Measurements from ENCODE around the gene GYPC.
A peak's percentile ranks its signal among the peaks of the same experiment; 100 is the strongest.

Gene GYPC, protein sequence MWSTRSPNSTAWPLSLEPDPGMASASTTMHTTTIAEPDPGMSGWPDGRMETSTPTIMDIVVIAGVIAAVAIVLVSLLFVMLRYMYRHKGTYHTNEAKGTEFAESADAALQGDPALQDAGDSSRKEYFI

DNA sequence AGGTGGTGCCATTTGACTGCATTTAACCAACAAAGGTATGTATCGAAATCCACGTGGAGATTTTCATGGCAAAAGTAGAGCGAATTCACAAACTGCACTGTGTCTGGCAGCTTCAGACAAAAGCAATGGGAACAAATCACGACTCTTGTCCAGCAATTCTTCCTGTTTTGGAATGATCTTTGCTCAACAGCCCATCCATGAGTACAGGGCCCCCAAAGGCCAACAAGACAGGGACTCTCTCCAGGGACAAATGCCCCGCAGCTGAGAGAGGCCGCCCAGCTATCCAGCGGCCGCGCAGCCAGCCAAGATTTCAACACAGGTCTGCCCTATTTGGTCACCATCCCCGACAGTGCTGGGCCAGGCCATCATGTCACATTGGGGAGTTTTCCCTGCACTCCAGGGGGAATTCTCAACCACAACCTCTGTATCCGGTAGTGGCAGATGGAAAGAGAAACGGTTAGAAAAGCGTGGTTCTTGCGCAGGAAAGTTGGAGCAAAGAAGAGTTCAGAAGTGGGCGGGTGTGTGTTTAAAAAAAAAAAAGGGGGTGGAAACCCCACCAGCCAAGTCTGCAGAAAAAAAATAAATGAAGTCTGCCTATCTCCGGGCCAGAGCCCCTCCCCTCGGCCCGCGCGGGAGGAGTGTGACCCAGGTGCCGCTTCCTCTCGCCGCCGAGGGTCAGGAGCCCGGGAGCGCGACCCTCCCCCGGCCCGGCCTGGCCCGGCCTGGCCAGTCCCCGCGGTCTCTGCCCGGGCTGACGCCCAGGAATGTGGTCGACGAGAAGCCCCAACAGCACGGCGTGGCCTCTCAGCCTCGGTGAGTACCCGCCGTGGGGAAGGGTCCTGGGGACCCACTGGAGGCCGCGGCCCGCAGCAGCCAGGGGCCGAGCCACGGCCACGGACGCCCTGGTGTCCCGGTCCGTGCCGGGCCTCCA lies at the start of gene GYPC:
GYPC (plus strand) TSS at position 659 of the 931 bp plus-strand sequence; CDS start at position 765, 106 bp downstream.
- Histone ChIP-seq H3K4me1 (ENCODE audit: control insufficient read depth, insufficient read depth, low read length) (peaks cover 27% of the 10 kb centered on the region), H3K9ac (ENCODE audit: low read length) (peak within 1 kb of the TSS; percentile 49), H3K4me3 (ENCODE audit: low read length) (peak within 1 kb of the TSS; percentile 80), H3K27me3 (ENCODE audit: control insufficient read depth, insufficient read depth, low read length) (no peaks in the 10 kb centered on the region), H3K27ac (ENCODE audit: low read depth, low read length) (peak within 1 kb of the TSS; percentile 89), H3K36me3 (ENCODE audit: control insufficient read depth, insufficient read depth, low read length) (no peaks in the 10 kb centered on the region)

DNA sequence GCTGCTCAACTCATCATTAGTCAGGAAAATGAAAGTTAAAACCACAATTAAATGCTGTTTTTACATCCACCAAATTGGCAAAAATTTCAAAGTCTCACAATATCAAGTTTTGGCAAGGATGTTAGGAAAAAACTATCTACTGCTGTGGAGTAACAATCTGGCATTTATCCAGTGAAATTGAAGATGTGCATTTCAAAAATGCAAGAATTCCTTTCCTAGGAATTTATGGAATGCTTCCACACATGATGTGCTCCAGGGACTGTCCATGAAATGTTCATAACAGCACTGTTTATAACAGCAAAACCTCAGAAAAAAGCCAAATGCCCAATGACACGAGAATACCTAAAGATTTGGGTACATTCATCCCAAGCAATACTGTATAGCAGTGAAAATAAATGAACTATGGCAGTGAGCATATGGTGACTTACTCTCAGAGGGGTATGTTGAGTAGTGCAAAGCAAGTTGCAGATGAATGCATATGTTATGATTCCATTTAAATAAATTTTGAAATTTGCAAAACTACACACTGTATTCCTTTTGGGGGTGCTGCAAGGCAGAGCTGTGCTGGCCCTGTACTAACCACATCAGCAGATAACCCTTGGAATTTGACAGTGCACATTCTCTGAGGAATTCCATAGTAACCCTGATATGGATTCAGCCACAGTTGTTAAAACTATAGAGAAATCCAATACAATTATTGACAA lies 41.3 kb upstream of the GYPC start:
- no peaks in the 10 kb centered on the region for H3K36me3 ChIP-seq (ENCODE audit: control insufficient read depth, insufficient read depth, low read length)
- no peak overlapping the region for H3K27ac ChIP-seq (ENCODE audit: low read depth, low read length)

DNA sequence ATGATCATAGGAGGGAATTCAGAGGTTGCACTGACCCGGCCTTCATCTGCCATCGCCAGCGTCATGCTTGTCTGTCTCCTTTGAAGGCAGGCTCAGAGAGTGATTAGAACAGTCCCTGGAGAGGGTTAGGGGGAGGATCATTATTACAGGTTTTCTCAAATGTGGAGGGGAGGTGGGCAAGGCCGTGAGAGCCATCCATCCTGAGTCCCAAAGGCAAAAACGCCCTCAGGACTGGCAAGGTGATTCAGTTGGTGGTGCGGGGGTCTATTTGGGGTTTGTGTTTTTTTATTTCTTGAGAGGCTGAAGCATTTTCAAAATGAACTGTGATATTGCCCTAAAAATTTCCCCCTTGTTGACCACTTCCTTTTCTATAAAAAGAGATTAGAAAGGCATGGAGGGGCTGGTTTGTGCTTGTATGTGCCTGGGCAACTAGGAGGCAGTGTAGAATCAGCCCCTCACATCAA lies 39.3 kb upstream of the GYPC start:
- Histone ChIP-seq H3K4me1 (ENCODE audit: control insufficient read depth, insufficient read depth, low read length) (no peaks in the 10 kb centered on the region), H3K9ac (ENCODE audit: low read length) (no peak overlapping the region), H3K27me3 (ENCODE audit: control insufficient read depth, insufficient read depth, low read length) (no peaks in the 10 kb centered on the region), H3K36me3 (ENCODE audit: control insufficient read depth, insufficient read depth, low read length) (no peaks in the 10 kb centered on the region), H3K27ac (ENCODE audit: low read depth, low read length) (no peak overlapping the region), H3K4me3 (ENCODE audit: low read length) (no peak overlapping the region)

More for the DNA sequence above, 41.3 kb upstream of the GYPC start:
- Histone ChIP-seq H3K4me1 (ENCODE audit: control insufficient read depth, insufficient read depth, low read length) (no peaks in the 10 kb centered on the region), H3K9ac (ENCODE audit: low read length) (no peak overlapping the region), H3K27me3 (ENCODE audit: control insufficient read depth, insufficient read depth, low read length) (no peaks in the 10 kb centered on the region), H3K4me3 (ENCODE audit: low read length) (no peak overlapping the region)

DNA sequence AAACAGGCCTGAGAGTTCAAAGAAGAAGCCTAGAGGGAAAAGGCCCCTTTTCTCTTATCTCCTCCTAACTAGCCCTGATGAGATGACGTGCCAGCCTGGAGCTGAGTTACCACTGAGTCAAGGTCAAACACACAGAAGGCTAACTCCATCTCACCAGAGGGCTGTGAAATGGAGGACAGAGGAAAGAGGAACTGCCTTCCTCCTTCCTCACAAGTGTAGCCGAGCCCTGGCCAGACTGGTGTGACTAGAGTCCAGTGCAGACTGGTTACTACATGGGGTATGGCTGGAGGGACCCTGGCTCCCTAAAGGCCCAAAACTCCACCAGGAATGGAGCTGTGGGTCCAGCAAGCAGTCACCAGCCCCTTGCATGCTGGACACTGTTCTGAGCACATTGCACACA lies 35.7 kb upstream of the GYPC start:
- Histone ChIP-seq H3K27ac (ENCODE audit: low read depth, low read length) (no peak overlapping the region), H3K9ac (ENCODE audit: low read length) (no peak overlapping the region), H3K4me1 (ENCODE audit: control insufficient read depth, insufficient read depth, low read length) (no peaks in the 10 kb centered on the region), H3K27me3 (ENCODE audit: control insufficient read depth, insufficient read depth, low read length) (no peaks in the 10 kb centered on the region), H3K4me3 (ENCODE audit: low read length) (no peak overlapping the region), H3K36me3 (ENCODE audit: control insufficient read depth, insufficient read depth, low read length) (no peaks in the 10 kb centered on the region)

DNA sequence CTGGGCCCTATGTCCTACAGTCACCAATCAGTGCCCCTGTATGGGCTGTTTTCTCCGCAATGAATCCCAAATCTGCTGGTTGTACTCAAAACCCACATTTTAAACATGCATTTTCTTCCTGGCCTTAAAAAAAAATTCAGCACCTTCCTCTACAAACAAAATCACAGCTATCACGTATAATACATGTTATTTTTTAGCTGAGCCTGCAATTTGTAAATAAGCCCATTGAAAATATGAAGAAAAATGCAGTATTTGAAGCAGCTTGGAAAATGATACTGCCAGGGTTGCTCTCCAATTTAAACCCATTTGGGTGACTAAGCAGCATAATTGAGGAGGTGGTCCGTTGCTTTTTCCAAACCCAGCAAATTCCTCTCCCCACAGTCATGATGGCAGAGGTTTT lies 33.0 kb upstream of the GYPC start:
- no peak overlapping the region for H3K27ac ChIP-seq (ENCODE audit: low read depth, low read length)
- no peaks in the 10 kb centered on the region for H3K36me3 ChIP-seq (ENCODE audit: control insufficient read depth, insufficient read depth, low read length)
- H3K27me3 ChIP-seq (ENCODE audit: control insufficient read depth, insufficient read depth, low read length): no peaks in the 10 kb centered on the region
- no peaks in the 10 kb centered on the region for H3K4me1 ChIP-seq (ENCODE audit: control insufficient read depth, insufficient read depth, low read length)
- no peak overlapping the region for H3K9ac ChIP-seq (ENCODE audit: low read length)
- no peak overlapping the region for H3K4me3 ChIP-seq (ENCODE audit: low read length)

DNA sequence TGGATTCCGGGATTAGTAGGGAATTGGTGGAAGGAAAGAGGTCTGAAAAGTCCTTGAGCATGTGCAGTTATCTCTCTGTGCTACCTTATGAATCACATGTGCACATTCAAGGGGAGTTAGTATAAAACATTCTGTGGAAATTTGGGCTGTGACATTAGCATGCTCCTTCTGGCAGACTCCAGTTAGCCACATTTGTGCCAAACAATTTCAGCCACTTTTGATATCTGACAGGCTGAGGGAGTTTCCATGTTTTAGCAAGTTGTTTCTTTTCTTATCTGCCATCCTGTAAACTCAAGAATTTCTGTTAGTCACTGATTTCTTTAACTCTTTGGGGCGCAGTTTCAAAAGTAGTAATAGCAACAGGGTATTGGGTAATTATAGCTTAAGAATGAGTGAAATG lies 28.3 kb upstream of the GYPC start:
- Histone ChIP-seq H3K4me1 (ENCODE audit: control insufficient read depth, insufficient read depth, low read length) (no peaks in the 10 kb centered on the region), H3K27ac (ENCODE audit: low read depth, low read length) (no peak overlapping the region), H3K36me3 (ENCODE audit: control insufficient read depth, insufficient read depth, low read length) (no peaks in the 10 kb centered on the region), H3K9ac (ENCODE audit: low read length) (no peak overlapping the region), H3K27me3 (ENCODE audit: control insufficient read depth, insufficient read depth, low read length) (no peaks in the 10 kb centered on the region), H3K4me3 (ENCODE audit: low read length) (no peak overlapping the region)

DNA sequence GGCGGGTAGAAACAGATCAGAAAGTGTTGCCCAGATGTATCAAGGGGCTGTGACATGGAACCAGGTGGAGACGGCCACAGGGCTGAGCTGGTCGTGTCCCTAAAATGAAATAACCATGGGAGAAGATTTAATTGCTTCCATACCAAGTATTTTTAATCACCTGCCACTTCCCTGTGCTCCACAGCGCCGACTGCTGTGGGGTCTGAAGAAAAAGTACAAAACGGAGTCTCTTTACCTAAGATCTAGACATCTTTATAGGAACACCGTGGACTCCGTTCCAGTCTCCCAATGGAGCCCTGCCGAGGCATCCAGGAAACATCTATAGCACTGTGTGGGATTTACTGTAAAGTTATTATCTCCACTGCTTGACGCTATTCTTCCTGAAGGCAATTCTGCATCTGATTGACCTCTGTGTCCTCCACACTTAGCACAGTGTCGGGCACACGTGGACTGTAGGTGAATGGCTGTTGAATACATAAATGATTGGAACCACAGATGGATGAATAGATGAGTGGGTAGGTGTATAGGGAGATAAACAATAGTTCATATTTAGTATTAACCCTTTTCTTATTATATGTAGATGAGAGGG lies 21.6 kb upstream of the GYPC start:
- no peaks in the 10 kb centered on the region for H3K4me1 ChIP-seq (ENCODE audit: control insufficient read depth, insufficient read depth, low read length)
- no peaks in the 10 kb centered on the region for H3K27me3 ChIP-seq (ENCODE audit: control insufficient read depth, insufficient read depth, low read length)
- no peak overlapping the region for H3K27ac ChIP-seq (ENCODE audit: low read depth, low read length)
- H3K9ac ChIP-seq (ENCODE audit: low read length): no peak overlapping the region
- H3K4me3 ChIP-seq (ENCODE audit: low read length): no peak overlapping the region
- no peaks in the 10 kb centered on the region for H3K36me3 ChIP-seq (ENCODE audit: control insufficient read depth, insufficient read depth, low read length)

DNA sequence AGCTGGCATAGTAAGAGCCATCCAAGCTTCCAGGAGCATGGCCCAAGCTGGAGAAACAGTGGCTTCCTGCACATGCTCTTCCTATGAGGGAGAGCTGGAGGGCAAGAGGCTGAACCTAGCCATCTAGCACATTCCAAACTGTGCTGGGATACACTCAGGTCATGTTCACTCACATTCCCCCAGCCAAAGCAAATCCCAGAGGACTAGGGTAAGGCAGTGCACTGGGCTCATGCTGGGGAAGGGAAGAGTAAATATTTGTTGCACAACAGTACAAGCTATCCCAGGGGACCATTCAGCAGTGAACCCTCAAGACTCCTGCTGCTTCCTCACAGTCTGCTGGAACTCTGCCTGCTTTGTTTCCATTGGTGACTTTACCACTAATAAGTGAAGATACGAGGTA lies 20.7 kb upstream of the GYPC start:
- no peaks in the 10 kb centered on the region for H3K36me3 ChIP-seq (ENCODE audit: control insufficient read depth, insufficient read depth, low read length)
- no peak overlapping the region for H3K27ac ChIP-seq (ENCODE audit: low read depth, low read length)
- no peaks in the 10 kb centered on the region for H3K4me1 ChIP-seq (ENCODE audit: control insufficient read depth, insufficient read depth, low read length)
- no peaks in the 10 kb centered on the region for H3K27me3 ChIP-seq (ENCODE audit: control insufficient read depth, insufficient read depth, low read length)
- no peak overlapping the region for H3K4me3 ChIP-seq (ENCODE audit: low read length)
- H3K9ac ChIP-seq (ENCODE audit: low read length): no peak overlapping the region

DNA sequence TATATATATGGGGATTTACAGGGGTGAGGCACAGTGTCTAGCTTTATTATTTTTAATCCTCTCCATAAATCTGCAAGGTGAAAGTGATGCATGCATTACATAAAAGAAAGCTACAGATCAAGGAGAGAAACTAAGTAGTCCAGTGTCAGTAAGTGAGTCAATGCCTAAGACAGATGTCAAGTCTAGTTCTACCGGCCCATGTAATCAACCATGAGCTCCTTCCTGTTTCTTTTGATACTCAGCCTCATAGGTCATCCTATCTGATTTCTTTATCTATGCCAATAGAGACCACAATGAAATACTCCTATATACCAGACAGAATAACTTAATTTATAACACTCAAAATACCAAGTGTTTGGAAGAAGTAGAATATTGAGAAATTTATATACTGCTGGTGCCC lies 20.2 kb upstream of the GYPC start:
- no peaks in the 10 kb centered on the region for H3K27me3 ChIP-seq (ENCODE audit: control insufficient read depth, insufficient read depth, low read length)
- H3K4me3 ChIP-seq (ENCODE audit: low read length): no peak overlapping the region
- no peaks in the 10 kb centered on the region for H3K36me3 ChIP-seq (ENCODE audit: control insufficient read depth, insufficient read depth, low read length)
- H3K4me1 ChIP-seq (ENCODE audit: control insufficient read depth, insufficient read depth, low read length): no peaks in the 10 kb centered on the region
- H3K9ac ChIP-seq (ENCODE audit: low read length): no peak overlapping the region
- no peak overlapping the region for H3K27ac ChIP-seq (ENCODE audit: low read depth, low read length)

DNA sequence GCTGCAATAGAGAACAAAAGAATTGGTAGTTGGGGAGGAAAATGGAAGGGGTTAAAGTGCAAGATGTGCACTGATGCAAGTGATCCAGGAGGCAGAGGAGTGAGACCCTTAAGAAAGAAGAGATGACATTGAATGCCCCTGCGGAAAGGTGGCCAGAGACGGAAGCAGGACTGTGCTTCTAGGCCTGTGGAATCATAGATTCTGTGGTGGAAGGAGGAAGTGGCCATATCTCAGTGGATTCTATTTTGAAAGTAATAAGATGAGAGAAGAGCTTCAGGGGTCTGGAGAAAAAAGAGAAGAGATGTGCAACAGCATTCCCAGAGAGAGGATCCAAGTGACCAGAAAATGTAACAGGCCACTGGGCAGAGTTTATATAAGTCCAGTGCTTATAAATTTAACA lies 18.6 kb upstream of the GYPC start:
- no peaks in the 10 kb centered on the region for H3K36me3 ChIP-seq (ENCODE audit: control insufficient read depth, insufficient read depth, low read length)
- no peak overlapping the region for H3K9ac ChIP-seq (ENCODE audit: low read length)
- no peak overlapping the region for H3K27ac ChIP-seq (ENCODE audit: low read depth, low read length)
- no peaks in the 10 kb centered on the region for H3K4me1 ChIP-seq (ENCODE audit: control insufficient read depth, insufficient read depth, low read length)
- no peaks in the 10 kb centered on the region for H3K27me3 ChIP-seq (ENCODE audit: control insufficient read depth, insufficient read depth, low read length)
- H3K4me3 ChIP-seq (ENCODE audit: low read length): no peak overlapping the region

DNA sequence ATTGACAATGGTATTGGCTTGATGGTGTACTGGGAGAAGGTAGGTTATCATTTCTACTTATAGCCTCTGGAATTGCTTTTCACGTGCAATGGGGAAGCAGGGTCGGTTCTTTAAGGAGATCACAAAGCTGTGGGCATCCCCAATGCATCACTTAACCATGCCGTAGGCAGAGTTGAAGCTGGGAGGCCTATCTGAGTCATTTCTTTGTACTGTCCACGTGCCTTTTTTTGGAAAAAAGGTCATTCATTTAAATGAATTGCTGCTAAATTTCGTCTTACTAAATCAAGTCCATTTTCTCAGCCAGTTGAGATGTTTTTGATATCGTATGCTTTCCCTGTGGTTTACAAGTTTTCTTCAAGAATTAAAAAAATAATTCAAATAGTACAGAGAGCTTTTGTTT lies 17.2 kb upstream of the GYPC start:
- Histone ChIP-seq H3K4me1 (ENCODE audit: control insufficient read depth, insufficient read depth, low read length) (no peaks in the 10 kb centered on the region), H3K4me3 (ENCODE audit: low read length) (no peak overlapping the region), H3K36me3 (ENCODE audit: control insufficient read depth, insufficient read depth, low read length) (no peaks in the 10 kb centered on the region), H3K27me3 (ENCODE audit: control insufficient read depth, insufficient read depth, low read length) (no peaks in the 10 kb centered on the region), H3K27ac (ENCODE audit: low read depth, low read length) (no peak overlapping the region), H3K9ac (ENCODE audit: low read length) (no peak overlapping the region)

DNA sequence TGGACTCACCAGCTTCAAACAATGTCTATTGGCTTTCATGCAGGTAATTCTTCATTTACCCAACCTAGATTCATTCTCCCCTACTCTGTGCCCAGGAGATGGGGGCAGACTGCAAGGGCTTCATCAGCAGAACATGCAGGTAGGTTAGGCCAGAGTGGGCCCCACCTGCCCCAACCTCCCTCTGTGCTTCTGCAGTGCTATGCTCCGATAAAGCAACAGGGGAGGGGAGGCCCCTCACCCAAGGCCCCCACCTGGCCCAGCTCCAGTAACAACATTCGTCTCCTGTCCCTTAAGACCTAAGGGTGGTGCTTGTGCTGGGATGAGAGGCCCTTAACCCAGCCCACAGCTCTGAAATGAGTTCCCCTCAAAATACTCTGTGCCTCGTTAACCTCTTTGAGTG lies 16.7 kb upstream of the GYPC start:
- Histone ChIP-seq H3K4me1 (ENCODE audit: control insufficient read depth, insufficient read depth, low read length) (no peaks in the 10 kb centered on the region), H3K27ac (ENCODE audit: low read depth, low read length) (no peak overlapping the region), H3K9ac (ENCODE audit: low read length) (no peak overlapping the region), H3K4me3 (ENCODE audit: low read length) (no peak overlapping the region), H3K27me3 (ENCODE audit: control insufficient read depth, insufficient read depth, low read length) (no peaks in the 10 kb centered on the region), H3K36me3 (ENCODE audit: control insufficient read depth, insufficient read depth, low read length) (no peaks in the 10 kb centered on the region)

Measured in rectal smooth muscle tissue (tissue), 1 donor.